Heart right ventricle (tissue), 16 donors: ENCODE measurements around the gene TK1. TPM values are rescaled to one million over a fixed set of nuclear protein-coding genes. Genes with fewer than 3 reads are reported as not detected.

ENCODE experiments used
- ATAC-seq, 8 donors: fragments of 200-7000 bp; cut with Tn5 transposase; one replicate each; pipeline ENCODE4 v1.9.1; 2020; ENCODE audit warnings: mild to moderate bottlenecking in 8 of 8, moderate library complexity in 8 of 8, moderate number of reproducible peaks in 1 of 8
- DNase-seq, 2 donors: peaks; one replicate each; pipeline ENCODE4 v3.0.0-alpha.2; 2020
- H3K27ac ChIP-seq, 10 donors: fragments of 200-600 bp; sonication (generic) in 2 of 10; one replicate each; pipeline versions ENCODE4 v1.5.0 to v1.8.0; 2020 to 2022; ENCODE audit warnings: mild to moderate bottlenecking in 3 of 10
- H3K27me3 ChIP-seq, 7 donors: fragments of 200-600 bp; one replicate each; pipeline ENCODE4 v1.8.0; 2021 to 2022; ENCODE audit warnings: mild to moderate bottlenecking in 2 of 7
- H3K36me3 ChIP-seq, 9 donors: fragments of 200-600 bp; sonication (generic) in 1 of 9; one replicate each; pipeline versions ENCODE4 v1.5.0 to v1.8.0; 2020 to 2022; ENCODE audit warnings: mild to moderate bottlenecking in 2 of 9
- H3K4me1 ChIP-seq, 9 donors: fragments of 200-600 bp; sonication (generic) in 1 of 9; one replicate each; pipeline versions ENCODE4 v1.5.0 to v1.8.0; 2020 to 2022; ENCODE audit warnings: mild to moderate bottlenecking in 4 of 9
- H3K4me3 ChIP-seq, 10 donors: fragments of 200-600 bp; sonication (generic) in 2 of 10; one replicate each; pipeline versions ENCODE4 v1.5.0 to v1.8.0; 2020 to 2022; ENCODE audit warnings: mild to moderate bottlenecking in 7 of 10, moderate library complexity in 2 of 10
- H3K9me3 ChIP-seq, 11 donors: fragments of 200-600 bp in 10 of 11; sonication (generic) in 2 of 11; one replicate each; pipeline versions ENCODE4 v1.5.0 to v1.8.0; 2013 to 2022; ENCODE audit warnings: mild to moderate bottlenecking in 2 of 11, control low read depth in 1 of 11, moderate library complexity in 1 of 11
- CTCF ChIP-seq, 9 donors: fragments of 200-600 bp; sonication (generic) in 2 of 9; IDR thresholded peaks; one replicate each; pipeline versions ENCODE4 v1.5.0 to v1.8.0; 2021 to 2022; ENCODE audit warnings: antibody characterized with exemption in 9 of 9, mild to moderate bottlenecking in 5 of 9, moderate library complexity in 1 of 9
- WGBS, 2 donors: extraction: QIAGEN DNeasy Blood & Tissue Kit; methylation state at CpG; one replicate each; pipeline ENCODE4 v1.1.7; 2013; ENCODE audit warnings: inconsistent platforms in 1 of 2; 5-methylcytosine and 5-hydroxymethylcytosine counted together
- intact Hi-C, 10 donors: fragments of 100-400 bp; cut with DNase I; formaldehyde crosslinking; loops; one replicate each; pipeline versions ENCODE4 v1.11.1 to v1.14.2; 2022
- polyA plus RNA-seq, 2 donors: library from polyadenylated mRNA; stranded (reverse); fragments of 200-250 nt; gene quantifications; one replicate each; pipeline ENCODE4 v1.2.3, GENCODE V29; 2013
- total RNA-seq, 10 donors: library from RNA; stranded (reverse); fragmentation: NEBNext Ultra II Directional in 3 of 10; extraction: Animal tissue kit (Norgen Biotek cat#: 25700) in 3 of 10; gene quantifications; one replicate each; pipeline versions ENCODE4 v1.2.1 to v1.2.4, GENCODE V29; 2021 to 2023
- donor health status: Arrhythmogenic right ventricular cardiomyopathy.
- donor health status: ischemic (EF 13 %, LVEDD 7.1; RV severe dilation, severe dysfunction).
- donor health status: healthy with polysubstance abuse.
- donor health status: DM: no; HTN: yes; CAD: no.
- donor health status: DM: no; HTN: no; CAD: no.
- donor health status: ischemic (EF 25% LVEDD 6.9; RV normal size, moderate dysfunction).
- donor health status: ischemic (EF 25% LVEDD 5.7; RV mildly dilated, moderate dysfunction).
- donor health status: healthy.
- donor health status: DM: yes; HTN: yes; CAD: no.
- donor health status: Ischemic cardiomyopathy.
- donor health status: ischemic (EF 35%, LVEDD 5.7; RV mildly dilated, moderate dysfunction).
- donor health status: nonischemic (EF 11% LVEDD 7.7; RV severe dilation, severe dysfunction).
- donor health status: DM: yes; HTN: yes; CAD: no.
- donor health status: PGD.
- donor health status: ischemic (EF 29% LVEDD 5.4; RV normal size, mild dysfunction).
- donor health status: nonischemic (EF 23%, LVEDD 6.1; RV moderate dilation, normal function).

TK1 gene
- total and polyA plus RNA-seq, 12 donors: 0.33 to 12.7 (median 1.2) TPM

- H3K4me1 ChIP-seq: peaks cover 3 to 47% (median 23%) of the 10 kb centered on the region in 9 donors
- no peak for TF ChIP-seq CTCF (IDR thresholded peaks at IDR 0.05)
- H3K27ac ChIP-seq: no peak overlapping the region
- no peaks in the 10 kb centered on the region for H3K9me3 ChIP-seq
- ATAC-seq: no peak
- DNase-seq: no peak
- WGBS, 2 donors: 82 to 86% methylated on average over 10 of the region's 10 CpGs
- peaks cover 0 to 16% (median 0%) of the 10 kb centered on the region in 9 donors for H3K36me3 ChIP-seq
- H3K27me3 ChIP-seq: no peaks in the 10 kb centered on the region
- H3K4me3 ChIP-seq: no peak overlapping the region
- intact Hi-C loops: no loop called here
Measured at GRCh38 chr17:78184351-78184750, 2.5 kb downstream of the TK1 start.

- 91 to 95% methylated on average over 12 of the region's 12 CpGs for WGBS, 2 donors
- DNase-seq (no peak), ATAC-seq (no peak)
- no peak overlapping the region for H3K4me3 ChIP-seq
- H3K27ac ChIP-seq: no peak overlapping the region
- H3K36me3 ChIP-seq: peaks cover 0 to 17% (median 0%) of the 10 kb centered on the region in 9 donors
- H3K9me3 ChIP-seq: no peaks in the 10 kb centered on the region
- no peak for TF ChIP-seq CTCF (IDR thresholded peaks at IDR 0.05)
- intact Hi-C loops: no loop called here
- peaks cover 3 to 47% (median 23%) of the 10 kb centered on the region in 9 donors for H3K4me1 ChIP-seq
- H3K27me3 ChIP-seq: no peaks in the 10 kb centered on the region
Measured at GRCh38 chr17:78183916-78184315, 2.9 kb downstream of the TK1 start.

- H3K4me1 ChIP-seq: peaks cover 0 to 34% (median 11%) of the 10 kb centered on the region in 9 donors
- no peaks in the 10 kb centered on the region for H3K27me3 ChIP-seq
- H3K27ac ChIP-seq: no peak overlapping the region
- ATAC-seq: no peak
- 95% methylated on average over 13 of the region's 13 CpGs for WGBS, 2 donors
- H3K36me3 ChIP-seq: peaks cover 0 to 20% (median 0%) of the 10 kb centered on the region in 9 donors
- TF ChIP-seq CTCF (IDR thresholded peaks at IDR 0.05): no peak
- intact Hi-C loops: no loop called here
- DNase-seq: no peak
- no peaks in the 10 kb centered on the region for H3K9me3 ChIP-seq
- H3K4me3 ChIP-seq: no peak overlapping the region
Measured at GRCh38 chr17:78182504-78182903, 4.3 kb downstream of the TK1 start.

GRCh38 chr17:78180508-78180907, 6.3 kb downstream of the TK1 start:
- Histone ChIP-seq H3K9me3 (no peaks in the 10 kb centered on the region), H3K27me3 (no peaks in the 10 kb centered on the region), H3K4me3 (no peak overlapping the region), H3K36me3 (peaks cover 0 to 22% (median 0%) of the 10 kb centered on the region in 9 donors), H3K4me1 (peaks cover 6 to 39% (median 20%) of the 10 kb centered on the region in 9 donors), H3K27ac (peak overlapping the region in 4 of 10 donors; percentile 5 to 78 (median 48))
- DNase-seq: no peak
- WGBS, 2 donors: 65 to 68% methylated on average over 2 of the region's 2 CpGs
- intact Hi-C loops: no loop called here
- no peak for ATAC-seq
- no peak for TF ChIP-seq CTCF (IDR thresholded peaks at IDR 0.05)
